GM19099 (cell line): Measurements from ENCODE around the gene CCDC33.

Source experiments
- POLR2A ChIP-seq: IDR thresholded peaks from 3 replicates; pipeline ENCODE4 v1.6.1; 2011; ENCODE audit warnings: low read depth; ENCODE audit not compliant: insufficient read length; ENCODE audit errors: extremely low read depth

The CCDC33 gene

GRCh38 chr15:74315626-74316025, 79.5 kb downstream of the CCDC33 start:
- no peak for TF ChIP-seq POLR2A

- no peak for TF ChIP-seq POLR2A
Measured at GRCh38 chr15:74316141-74316540, 80.0 kb downstream of the CCDC33 start.

GRCh38 chr15:74317820-74318375, 81.8 kb downstream of the CCDC33 start:
- TF ChIP-seq POLR2A, result no peak

GRCh38 chr15:74318376-74319137, 82.4 kb downstream of the CCDC33 start:
- TF ChIP-seq POLR2A, result no peak

- no peak for TF ChIP-seq POLR2A
Measured at GRCh38 chr15:74319138-74319460, 83.0 kb downstream of the CCDC33 start.

- TF ChIP-seq POLR2A, result no peak
Measured at GRCh38 chr15:74319596-74320351, 83.6 kb downstream of the CCDC33 start.

- no peak for TF ChIP-seq POLR2A
Measured at GRCh38 chr15:74320352-74321247, 84.5 kb downstream of the CCDC33 start.

GRCh38 chr15:74322558-74323180, 86.5 kb downstream of the CCDC33 start:
- TF ChIP-seq POLR2A, result no peak

- no peak for TF ChIP-seq POLR2A
Measured at GRCh38 chr15:74324714-74325113, 88.6 kb downstream of the CCDC33 start.

GRCh38 chr15:74326746-74327145, 90.6 kb downstream of the CCDC33 start:
- no peak for TF ChIP-seq POLR2A

- no peak for TF ChIP-seq POLR2A
Measured at GRCh38 chr15:74327756-74328155, 91.6 kb downstream of the CCDC33 start.

- TF ChIP-seq POLR2A, result no peak
Measured at GRCh38 chr15:74328331-74329056, 92.4 kb downstream of the CCDC33 start.

- no peak for TF ChIP-seq POLR2A
Measured at GRCh38 chr15:74330861-74331408, 94.8 kb downstream of the CCDC33 start.

- TF ChIP-seq POLR2A, result no peak
Measured at GRCh38 chr15:74332011-74332410, 95.9 kb downstream of the CCDC33 start.
